Amniotic epithelial cell (primary cell): ENCODE results near the gene OAF.
A peak's percentile ranks its signal among the peaks of the same experiment; 100 is the strongest.

ENCODE experiments used
- DNase-seq: peaks from one replicate; pipeline ENCODE4 v3.0.0-alpha.2; 2010; ENCODE audit warnings: low read depth

The OAF gene

GRCh38 chr11:120205596-120206161, 5.2 kb upstream of the OAF start:
- DNase-seq, result peak; percentile 81

DNA sequence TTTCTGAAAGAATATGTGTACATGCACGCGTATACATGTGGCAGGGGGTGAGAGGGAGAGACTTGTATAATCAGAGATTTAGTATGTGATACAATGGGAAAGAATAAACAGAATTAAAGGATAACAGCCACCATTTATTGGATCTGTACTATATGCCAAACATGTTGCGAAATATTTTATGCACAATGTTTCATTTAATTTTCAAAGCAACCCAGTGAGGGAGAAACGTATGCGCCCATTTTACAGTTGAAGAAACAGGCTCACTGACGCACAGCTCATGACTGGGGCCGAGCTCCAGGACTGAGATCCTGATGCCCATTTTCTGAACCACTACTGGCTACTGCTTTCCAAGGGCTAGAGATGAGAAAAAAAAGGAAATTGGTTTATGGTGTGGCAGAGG, 3.3 kb upstream of the OAF start:
- DNase-seq, result no peak

GRCh38 chr11:120208001-120208441, 2.8 kb upstream of the OAF start:
- DNase-seq, result peak; percentile 90

GRCh38 chr11:120208777-120209176, 2.1 kb upstream of the OAF start:
- DNase-seq, result peak; percentile 85

GRCh38 chr11:120209746-120210625, 846 bp upstream of the OAF start:
- no peak for DNase-seq

- no peak for DNase-seq
Observed at GRCh38 chr11:120211522-120212258, 858 bp downstream of the OAF start.

GRCh38 chr11:120212259-120212878, 1.5 kb downstream of the OAF start:
- DNase-seq, result no peak

- DNase-seq, result no peak
Observed at GRCh38 chr11:120212926-120213325, 2.1 kb downstream of the OAF start.

GRCh38 chr11:120214581-120214980, 3.7 kb downstream of the OAF start:
- no peak for DNase-seq

DNA sequence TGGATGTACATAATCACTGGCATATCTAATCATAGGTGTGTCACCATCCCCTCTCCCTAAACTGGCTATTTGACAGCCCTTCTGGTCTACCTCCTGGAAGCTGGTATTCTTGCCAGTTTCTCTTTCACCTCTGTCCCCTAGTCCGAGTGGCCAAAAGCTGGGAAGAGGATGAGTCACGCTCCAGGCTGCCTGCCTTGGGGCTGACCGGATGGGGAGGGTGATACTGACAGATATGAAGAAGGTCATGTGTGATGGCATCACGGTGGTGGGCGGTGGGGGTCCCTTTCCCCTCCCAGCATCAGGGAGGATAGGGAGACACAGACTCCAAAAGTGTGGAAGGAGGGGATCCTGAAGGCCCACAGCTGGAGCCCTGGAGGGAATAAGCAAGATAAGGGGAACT, 4.8 kb downstream of the OAF start:
- DNase-seq, result peak; percentile 40

DNA sequence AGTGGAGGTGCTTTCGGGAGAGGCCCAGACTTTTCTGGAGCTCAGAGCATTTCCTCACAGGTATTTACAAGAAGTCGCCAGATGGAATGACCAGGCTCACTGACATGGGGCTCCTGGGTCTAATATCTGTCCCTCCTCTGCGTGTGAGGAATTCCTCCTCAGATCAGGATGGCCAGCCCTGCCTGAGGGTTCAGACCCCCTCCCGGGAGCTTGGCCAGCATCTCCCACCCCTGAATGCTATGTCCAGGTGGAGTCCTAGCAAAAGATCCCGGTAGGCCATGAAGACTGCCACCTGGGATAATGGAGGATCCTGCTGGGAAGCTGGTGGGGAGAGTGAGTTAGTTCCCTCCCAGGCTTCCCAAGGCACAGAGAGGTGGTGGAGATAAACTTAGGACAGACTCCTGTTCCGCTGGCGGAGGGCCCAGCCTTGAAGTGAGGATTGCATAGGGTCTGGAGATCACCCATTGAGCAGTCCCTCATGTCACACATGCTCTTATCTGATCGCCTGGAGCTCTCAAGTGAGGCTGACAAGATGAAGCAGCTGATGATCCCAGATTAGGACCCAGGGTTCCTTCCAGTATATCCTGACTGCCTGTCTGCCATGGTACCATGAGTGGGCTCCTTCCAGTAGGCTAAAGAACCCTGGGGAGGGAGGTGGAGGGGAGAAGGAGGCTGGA, 5.7 kb downstream of the OAF start:
- no peak for DNase-seq

DNA sequence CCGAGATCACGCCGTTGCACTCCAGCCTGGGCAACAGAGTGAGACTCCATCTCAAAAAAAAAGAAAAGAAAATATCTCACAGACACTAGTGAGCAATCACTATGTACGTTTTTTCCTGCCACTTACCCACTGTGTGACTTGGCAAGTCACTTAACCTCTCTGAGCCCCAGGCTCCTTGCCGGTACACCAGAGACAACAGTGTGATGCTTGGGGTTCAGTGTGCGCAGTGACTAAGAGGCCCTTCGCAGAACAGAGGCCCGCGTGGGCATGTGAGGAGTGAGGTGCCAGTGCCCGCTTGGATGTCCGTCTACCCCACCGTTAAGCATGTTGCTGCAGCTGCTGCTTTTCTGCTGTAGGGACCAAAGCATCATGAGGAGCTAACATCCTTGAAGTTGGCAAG, 6.7 kb downstream of the OAF start:
- no peak for DNase-seq

DNA sequence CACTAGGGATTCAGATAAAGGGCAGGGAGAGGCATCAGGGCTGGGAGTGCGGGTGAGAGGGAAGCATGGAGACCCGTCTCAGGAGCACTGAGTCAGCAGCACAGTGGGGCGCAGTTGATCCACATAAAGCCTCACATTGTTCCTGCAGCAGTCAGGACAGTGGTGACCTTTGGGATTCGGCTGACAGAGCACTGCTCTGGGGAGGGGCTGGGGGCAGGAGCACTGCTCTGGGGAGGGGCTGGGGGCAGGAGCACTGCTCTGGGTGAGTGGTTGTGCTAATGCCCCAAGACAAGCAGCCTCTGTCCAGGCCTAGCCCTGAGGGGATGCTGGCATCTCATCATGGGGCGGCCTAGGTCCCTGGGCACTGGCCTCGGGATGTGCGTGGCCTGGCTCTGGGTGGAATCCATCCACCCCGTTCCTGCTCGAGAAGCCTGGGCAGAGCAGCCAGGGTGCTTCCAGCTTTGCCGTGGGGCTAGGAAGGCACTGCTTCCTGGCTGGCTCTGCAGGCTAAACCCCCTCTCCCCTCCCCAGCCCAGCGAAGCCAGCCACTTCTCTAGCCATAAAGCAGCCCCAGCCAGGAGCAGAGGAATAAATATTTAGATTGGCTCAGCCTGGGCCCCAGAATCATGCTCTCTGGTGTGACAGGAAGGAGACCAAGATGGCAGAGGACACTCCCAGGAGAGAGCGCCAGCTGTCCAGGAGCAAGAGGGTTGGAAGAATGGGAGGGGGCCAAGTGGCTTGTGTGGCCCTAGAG, 7.3 kb downstream of the OAF start:
- no peak for DNase-seq

DNA sequence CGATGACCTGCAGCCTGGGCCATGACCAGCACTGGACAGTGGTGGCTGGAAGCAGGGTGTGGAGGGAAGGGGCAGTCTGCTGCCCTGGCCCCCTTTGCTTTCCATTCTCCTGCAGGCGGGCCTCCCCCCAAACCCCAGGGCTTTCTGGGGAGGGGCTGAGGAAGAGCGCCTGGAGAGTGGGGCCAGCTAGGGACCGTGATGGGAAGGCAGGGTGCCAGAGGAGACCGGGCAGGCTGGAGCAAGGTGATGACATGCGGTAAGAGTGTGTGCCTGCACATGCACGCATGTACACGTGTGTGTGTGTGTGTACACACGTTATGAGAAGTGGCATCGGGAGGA, 7.8 kb downstream of the OAF start:
- DNase-seq, result no peak

DNA sequence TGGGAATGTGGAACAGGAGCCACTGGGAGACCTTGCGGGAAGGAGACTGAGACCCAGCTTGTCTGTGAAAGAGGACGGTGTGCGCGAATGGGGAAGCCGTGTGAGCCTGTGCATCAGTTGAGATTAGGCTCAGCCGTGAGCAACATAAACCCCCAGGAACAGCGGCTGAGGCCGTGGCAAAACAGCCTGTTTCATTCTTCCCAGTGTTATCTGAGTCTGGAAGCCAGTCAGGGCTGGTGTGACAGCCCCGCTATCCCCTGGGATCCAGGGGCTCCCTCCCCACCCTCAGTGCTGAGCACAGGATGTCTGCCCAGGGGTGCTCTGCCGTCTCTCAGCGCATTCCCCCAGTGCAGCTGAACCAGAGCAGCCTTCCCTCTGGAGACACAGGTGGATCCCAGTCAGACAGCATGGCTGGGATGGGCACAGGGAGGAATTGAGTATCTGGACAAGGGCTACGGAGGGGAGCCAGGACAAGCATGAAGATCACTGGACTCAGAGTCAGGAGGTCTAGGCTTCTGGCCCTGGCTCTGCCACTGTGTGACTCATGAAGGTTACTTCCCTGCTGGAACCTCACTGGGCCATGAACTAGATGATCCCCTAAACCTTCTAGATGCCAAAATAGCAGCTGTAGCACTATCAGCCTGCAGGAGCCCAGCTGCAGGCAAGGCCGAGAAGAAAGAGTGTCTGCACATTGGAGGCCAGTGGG, 8.6 kb downstream of the OAF start:
- DNase-seq, result no peak

- DNase-seq, result no peak
Observed at GRCh38 chr11:120219938-120220746, 9.3 kb downstream of the OAF start.

GRCh38 chr11:120220747-120221037, 9.9 kb downstream of the OAF start:
- DNase-seq, result no peak

DNA sequence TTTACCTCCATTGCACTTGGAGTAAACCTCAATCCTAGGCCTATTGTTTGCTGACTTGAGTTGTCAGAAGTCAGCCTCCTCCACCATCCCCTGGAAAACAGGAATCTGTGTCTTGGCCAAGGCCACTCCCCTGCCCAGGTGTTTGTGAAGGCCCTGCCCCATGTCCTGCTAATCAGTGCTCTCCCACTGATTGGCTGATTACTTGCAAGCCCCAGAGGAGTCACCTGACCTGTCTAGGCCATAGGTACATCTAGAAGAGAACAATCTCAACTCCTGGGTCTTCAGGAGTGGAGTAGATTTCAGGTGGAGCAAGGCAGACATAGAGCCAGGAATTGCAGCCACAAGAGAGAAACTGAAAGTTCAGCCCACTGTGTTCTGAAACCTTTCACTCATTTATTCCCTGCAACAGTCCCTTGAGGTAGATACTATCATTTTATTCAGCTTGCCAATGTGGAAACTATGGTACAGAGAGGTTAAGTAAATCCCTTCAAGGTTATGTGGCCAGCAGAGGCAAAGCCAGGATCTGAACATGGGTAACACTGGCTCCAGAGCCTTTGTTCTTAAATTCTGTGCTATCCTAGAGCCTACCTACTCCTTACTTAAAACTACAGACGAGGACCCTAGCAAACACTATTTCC, 10.4 kb downstream of the OAF start:
- DNase-seq, result no peak

GRCh38 chr11:120222916-120223315, 12.1 kb downstream of the OAF start:
- no peak for DNase-seq

DNA sequence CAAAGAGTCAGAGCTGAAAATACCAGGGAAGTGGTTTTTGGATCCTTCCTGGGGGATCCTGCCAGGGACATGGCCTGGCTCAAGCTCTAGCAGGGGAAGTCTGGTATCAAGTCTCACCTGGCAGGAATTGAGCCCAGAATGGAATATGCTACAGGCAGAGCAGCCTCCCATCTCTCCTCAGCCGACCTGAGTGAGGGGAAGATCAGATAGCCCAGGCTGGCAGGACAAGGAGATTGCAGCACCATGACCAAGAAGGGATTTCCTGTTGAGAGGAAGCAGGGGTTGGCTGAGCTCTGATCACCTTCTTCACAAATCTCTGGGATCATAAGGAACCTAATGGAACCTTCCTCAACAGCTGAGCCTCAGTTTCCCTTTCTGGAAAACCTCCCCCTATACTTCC, 13.0 kb downstream of the OAF start:
- no peak for DNase-seq
